NCI-H460 (cell line): ENCODE results near the gene PPP3CA. TPM values are rescaled to one million over a fixed set of nuclear protein-coding genes. Genes with fewer than 3 reads are reported as not detected.

Experiments
- DNase-seq: peaks from one replicate; pipeline ENCODE4 v3.0.0-alpha.2; 2016; ENCODE audit warnings: low read depth; ENCODE audit errors: extremely low read depth
- total RNA-seq: library from RNA; depleted of rRNA; stranded (reverse); fragments of >200 nt; shearing (Covaris generic); gene quantifications from 2 replicates; pipeline ENCODE4 v1.2.3, GENCODE V29; 2014

The PPP3CA gene
- total RNA-seq, 1 experiment from 2014 or later, result 16.5 TPM

- no peak for DNase-seq
Observed at GRCh38 chr4:101066626-101067170, 280.6 kb downstream of the PPP3CA start.

- DNase-seq, result no peak
Observed at GRCh38 chr4:101065935-101066485, 281.3 kb downstream of the PPP3CA start.

GRCh38 chr4:101065346-101065745, 282.0 kb downstream of the PPP3CA start:
- no peak for DNase-seq

GRCh38 chr4:101064541-101065180, 282.7 kb downstream of the PPP3CA start:
- no peak for DNase-seq

- DNase-seq, result no peak
Observed at GRCh38 chr4:101055392-101055791, 291.9 kb downstream of the PPP3CA start.

- DNase-seq, result no peak
Observed at GRCh38 chr4:101050837-101051205, 296.5 kb downstream of the PPP3CA start.

- DNase-seq, result no peak
Observed at GRCh38 chr4:101050088-101050836, 297.1 kb downstream of the PPP3CA start.

GRCh38 chr4:101049549-101050001, 297.8 kb downstream of the PPP3CA start:
- DNase-seq, result no peak

GRCh38 chr4:101044766-101045165, 302.6 kb downstream of the PPP3CA start:
- DNase-seq, result no peak

- DNase-seq, result no peak
Observed at GRCh38 chr4:101042847-101043246, 304.5 kb downstream of the PPP3CA start.

- no peak for DNase-seq
Observed at GRCh38 chr4:101040776-101041175, 306.6 kb downstream of the PPP3CA start.

GRCh38 chr4:101039367-101039766, 308.0 kb downstream of the PPP3CA start:
- no peak for DNase-seq

- DNase-seq, result no peak
Observed at GRCh38 chr4:101037938-101038413, 309.4 kb downstream of the PPP3CA start.

GRCh38 chr4:101037249-101037648, 310.1 kb downstream of the PPP3CA start:
- no peak for DNase-seq

- no peak for DNase-seq
Observed at GRCh38 chr4:101035487-101035886, 311.8 kb downstream of the PPP3CA start.

- no peak for DNase-seq
Observed at GRCh38 chr4:101033986-101034385, 313.3 kb downstream of the PPP3CA start.

GRCh38 chr4:101032541-101032940, 314.8 kb downstream of the PPP3CA start:
- DNase-seq, result no peak

- no peak for DNase-seq
Observed at GRCh38 chr4:101031971-101032370, 315.4 kb downstream of the PPP3CA start.

GRCh38 chr4:101028886-101029285, 318.4 kb downstream of the PPP3CA start:
- no peak for DNase-seq

- no peak for DNase-seq
Observed at GRCh38 chr4:101027721-101028120, 319.6 kb downstream of the PPP3CA start.

- no peak for DNase-seq
Observed at GRCh38 chr4:101025755-101026154, 321.6 kb downstream of the PPP3CA start.
